ENCODE measurements around the gene TRAPPC4.
"Not testable (repeated sequence)": the region's sequence is repeated elsewhere in the genome, so short reads cannot be mapped to it uniquely, and the experiment has no call there.

Gene TRAPPC4

DNA sequence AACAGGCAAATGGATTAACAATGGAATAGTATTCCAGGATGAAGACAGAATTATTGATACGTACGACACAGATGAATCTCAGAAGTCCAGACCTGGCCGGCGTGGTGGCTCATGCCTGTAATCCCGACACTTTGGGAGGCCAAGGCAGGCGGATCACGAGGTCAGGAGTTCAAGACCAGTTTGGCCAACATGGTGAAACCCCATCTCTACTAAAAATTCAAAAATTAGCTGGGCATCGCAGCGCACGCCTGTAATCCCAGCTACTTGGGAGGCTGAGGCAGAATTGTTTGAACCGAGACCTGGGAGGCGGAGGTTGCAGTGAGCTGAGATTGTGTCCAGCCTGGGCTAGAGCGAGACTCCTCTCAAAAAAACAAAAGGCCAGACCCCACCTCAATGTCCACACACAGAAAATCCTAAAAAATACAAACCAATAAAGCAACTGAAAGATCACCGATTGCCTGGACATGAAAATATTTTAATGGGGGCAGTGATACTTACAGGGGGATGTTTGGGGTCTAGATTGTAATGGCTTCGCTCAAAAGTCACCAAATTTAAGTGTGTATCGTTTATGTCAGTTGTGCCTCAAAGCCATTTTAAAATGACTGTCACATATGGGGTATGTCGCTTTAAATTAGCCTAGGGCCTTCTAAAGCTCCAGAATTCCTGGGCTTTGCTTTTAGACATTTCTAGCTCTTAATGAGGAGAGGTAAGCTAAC is 4.2 kb upstream of the TRAPPC4 start:
- no peak for DNase-seq (ENCODE audit: low read depth)

DNA sequence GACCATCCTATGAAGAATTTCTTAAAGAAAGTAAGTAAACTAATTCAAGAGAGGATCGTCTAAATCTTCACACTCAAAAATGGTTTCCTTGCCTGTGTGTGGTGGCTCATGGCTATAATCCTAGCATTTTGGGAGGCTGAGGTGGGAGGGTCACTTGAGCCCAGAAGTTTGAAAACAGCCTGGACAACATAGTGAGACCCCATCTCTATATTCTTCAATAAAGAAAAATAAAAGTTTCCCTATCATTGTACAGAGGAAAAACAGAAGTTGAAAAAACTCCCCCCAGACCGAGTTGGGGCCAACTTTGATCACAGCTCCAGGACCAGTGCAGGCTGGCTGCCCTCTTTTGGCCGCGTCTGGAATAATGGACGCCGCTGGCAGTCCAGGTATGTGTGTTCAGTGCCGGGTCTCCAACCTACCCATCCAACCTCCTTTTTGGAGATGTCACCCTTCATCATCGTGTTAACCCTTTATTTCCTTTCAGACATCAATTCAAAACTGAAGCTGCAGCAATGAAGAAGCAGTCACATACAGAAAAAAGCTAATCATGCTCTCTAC is 3.4 kb upstream of the TRAPPC4 start:
- no peak for DNase-seq (ENCODE audit: low read depth)

DNA sequence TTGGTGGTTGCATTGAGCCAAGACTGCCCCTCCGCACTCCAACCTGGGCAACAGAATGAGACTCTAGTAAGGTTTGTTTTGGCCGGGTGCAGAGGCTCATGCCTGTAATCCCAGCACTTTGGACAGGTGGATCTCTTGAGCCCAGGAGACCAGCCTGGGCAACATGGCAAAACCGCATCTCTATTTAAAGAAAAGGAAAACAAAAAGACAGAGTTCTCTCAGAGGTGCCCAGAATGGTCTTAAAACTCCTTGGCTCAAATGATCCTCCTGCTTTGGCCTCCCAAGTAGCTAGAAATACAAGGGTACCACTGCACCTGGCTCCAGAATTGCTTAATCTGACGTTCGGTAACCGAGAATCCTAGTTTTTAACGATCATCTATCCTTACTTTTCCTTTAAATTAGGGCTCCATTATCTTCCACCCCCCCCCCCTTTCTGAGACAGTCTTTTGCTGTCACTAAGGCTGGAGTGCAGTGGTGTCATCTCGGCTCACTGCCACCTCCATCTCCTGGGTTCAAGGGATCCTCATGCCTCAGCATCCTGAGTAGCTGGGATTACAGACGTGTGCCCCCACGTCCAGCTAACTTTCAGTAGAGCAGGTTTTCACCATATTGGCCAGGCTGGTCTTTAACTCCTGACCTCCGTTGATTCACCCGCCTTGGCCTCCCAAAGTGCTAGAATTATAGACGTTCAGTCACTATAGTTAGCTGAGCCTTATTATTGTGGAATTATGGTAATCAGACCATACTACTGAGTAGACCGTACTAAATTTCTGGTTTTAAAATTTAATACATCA is 2.2 kb upstream of the TRAPPC4 start:
- DNase-seq (ENCODE audit: low read depth) = no peak

GRCh38 chr11:119017377-119017776 is 1.2 kb upstream of the TRAPPC4 start:
- not testable (repeated sequence) for DNase-seq (ENCODE audit: low read depth)

DNA sequence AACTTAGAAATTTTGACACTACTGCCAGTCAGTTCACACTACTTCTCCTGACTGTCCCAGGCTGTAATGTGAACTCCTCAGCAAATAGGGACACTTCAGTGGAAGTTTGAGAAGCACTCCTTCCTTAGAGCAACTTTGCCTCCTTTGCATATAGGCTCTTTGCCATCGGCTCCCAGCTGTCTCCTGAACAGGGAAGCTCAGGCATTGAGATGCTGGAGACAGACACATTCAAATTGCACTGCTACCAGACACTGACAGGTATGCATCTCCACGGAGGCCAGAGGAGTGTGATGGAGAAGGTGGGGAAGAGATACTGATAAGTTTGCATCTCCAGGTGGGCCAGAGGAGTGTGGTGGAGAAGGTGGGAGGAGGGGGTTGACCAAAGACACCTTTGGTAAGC is 1.4 kb downstream of the TRAPPC4 start:
- no peak for DNase-seq (ENCODE audit: low read depth)

GRCh38 chr11:119021631-119022030 is 3.1 kb downstream of the TRAPPC4 start:
- DNase-seq (ENCODE audit: low read depth) = no peak

- no peak for DNase-seq (ENCODE audit: low read depth)
These were observed 5.2 kb downstream of the TRAPPC4 start for GRCh38 chr11:119023741-119024140.

DNA sequence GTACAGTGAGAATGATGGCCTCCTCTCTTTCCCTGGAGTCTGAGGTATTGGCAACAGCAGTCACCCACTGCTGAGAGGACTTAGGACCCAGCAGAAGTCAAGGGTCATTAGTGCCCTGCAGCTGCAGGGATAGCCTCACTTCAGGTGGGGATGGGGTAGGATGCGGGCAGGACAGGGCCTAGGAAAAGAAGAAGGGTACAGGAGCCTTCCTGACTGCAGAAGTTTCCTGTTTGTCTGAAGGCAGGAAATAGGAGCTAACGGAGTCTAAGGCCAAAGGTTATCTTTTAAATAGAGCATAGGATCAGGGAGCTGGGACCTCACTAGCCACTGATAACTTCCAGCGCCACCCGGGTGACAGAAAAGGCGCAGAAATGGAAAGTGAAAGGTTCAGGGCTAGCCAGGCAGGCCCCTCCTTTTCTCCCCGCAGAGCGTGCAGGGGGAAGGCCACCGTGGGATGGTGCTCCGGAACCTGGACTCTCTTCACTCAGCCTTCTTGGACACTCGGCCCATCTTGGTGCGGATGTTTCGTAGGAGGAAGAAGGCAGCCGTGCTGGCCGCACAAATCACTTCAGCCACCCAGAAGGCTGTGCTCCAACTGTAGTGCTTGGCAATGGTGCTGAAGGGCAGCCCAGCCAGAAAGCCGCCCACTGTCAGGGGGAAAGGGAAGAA is 6.0 kb downstream of the TRAPPC4 start:
- no peak for DNase-seq (ENCODE audit: low read depth)

DNA sequence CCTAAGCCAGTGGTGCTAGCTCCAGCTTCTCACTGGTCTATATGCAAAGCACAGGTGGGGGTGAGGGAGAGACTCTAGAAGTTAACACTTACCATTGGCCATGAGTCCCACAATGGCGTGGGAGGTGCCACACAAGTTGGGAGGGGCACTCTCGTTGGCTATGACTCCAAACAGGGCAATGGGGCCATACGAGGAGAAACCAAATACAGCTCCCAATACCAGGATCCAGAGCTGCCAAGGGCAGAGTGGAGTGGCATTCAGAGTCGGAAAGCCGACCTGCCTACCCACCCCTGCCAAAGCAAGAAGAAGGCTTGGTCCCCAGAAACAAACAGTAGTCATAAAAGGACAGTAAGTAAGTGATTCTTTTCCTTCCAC is 6.5 kb downstream of the TRAPPC4 start:
- no peak for DNase-seq (ENCODE audit: low read depth)

DNA sequence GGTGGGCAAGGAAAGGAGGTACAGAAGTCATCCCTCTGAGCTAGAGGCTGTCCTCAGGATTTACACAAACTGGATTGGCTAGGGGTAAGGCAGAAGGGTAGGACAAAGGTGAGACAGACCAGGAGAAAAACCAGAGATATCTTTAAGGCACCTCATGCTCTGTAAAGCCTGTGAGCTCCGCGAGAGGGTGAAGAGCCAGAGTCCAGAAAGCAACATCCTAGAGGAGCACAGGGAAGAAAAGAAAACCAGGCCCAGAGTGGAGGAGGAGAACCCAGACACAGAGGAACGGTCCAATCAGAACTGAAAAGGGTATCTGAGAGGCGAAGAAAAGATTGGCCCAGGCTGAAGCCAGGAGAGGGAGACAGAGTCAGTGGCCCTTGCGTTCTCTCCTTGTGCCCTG is 7.0 kb downstream of the TRAPPC4 start:
- DNase-seq (ENCODE audit: low read depth) = no peak

- no peak for DNase-seq (ENCODE audit: low read depth)
These were observed 7.6 kb downstream of the TRAPPC4 start for GRCh38 chr11:119025978-119026766.

- DNase-seq (ENCODE audit: low read depth) = no peak
These were observed 8.4 kb downstream of the TRAPPC4 start for GRCh38 chr11:119026970-119027369.

- no peak for DNase-seq (ENCODE audit: low read depth)
These were observed 9.2 kb downstream of the TRAPPC4 start for GRCh38 chr11:119027561-119028345.

- no peak for DNase-seq (ENCODE audit: low read depth)
These were observed 9.9 kb downstream of the TRAPPC4 start for GRCh38 chr11:119028346-119029068.

- DNase-seq (ENCODE audit: low read depth) = no peak
These were observed 10.4 kb downstream of the TRAPPC4 start for GRCh38 chr11:119029069-119029339.

GRCh38 chr11:119029340-119030028 is 10.9 kb downstream of the TRAPPC4 start:
- no peak for DNase-seq (ENCODE audit: low read depth)

DNA sequence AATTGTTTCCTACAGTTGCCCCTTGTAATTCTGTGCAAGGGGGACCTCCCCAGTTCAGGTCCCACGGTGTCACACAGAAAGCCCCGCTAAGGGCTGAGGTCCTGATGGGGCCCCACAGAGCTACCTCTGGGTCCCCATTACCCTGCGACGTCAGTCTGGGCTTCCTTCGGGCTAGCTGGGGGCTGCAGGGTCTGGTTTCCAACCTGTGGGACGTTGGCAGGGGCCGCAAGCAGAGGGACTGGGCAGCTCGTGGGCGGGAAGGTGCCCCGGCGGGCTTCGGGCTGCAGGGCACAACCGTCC is 11.4 kb downstream of the TRAPPC4 start:
- DNase-seq (ENCODE audit: low read depth) = no peak

GRCh38 chr11:119030329-119031047 is 11.9 kb downstream of the TRAPPC4 start, which contains the start of gene SLC37A4:
SLC37A4 (minus strand) TSS chr11:119030877.
- peak; percentile 98 for DNase-seq (ENCODE audit: low read depth)

- no peak for DNase-seq (ENCODE audit: low read depth)
These were observed 13.3 kb downstream of the TRAPPC4 start for GRCh38 chr11:119031912-119032280.

- DNase-seq (ENCODE audit: low read depth) = not testable (repeated sequence)
These were observed 14.9 kb downstream of the TRAPPC4 start for GRCh38 chr11:119033421-119033820.
